ENCODE measurements around the gene TSEN34. TPM values are rescaled to one million over a fixed set of nuclear protein-coding genes. Genes with fewer than 3 reads are reported as not detected.

The TSEN34 gene
- total RNA-seq, 1 experiment from 2014 or later = 32.0 TPM

DNA sequence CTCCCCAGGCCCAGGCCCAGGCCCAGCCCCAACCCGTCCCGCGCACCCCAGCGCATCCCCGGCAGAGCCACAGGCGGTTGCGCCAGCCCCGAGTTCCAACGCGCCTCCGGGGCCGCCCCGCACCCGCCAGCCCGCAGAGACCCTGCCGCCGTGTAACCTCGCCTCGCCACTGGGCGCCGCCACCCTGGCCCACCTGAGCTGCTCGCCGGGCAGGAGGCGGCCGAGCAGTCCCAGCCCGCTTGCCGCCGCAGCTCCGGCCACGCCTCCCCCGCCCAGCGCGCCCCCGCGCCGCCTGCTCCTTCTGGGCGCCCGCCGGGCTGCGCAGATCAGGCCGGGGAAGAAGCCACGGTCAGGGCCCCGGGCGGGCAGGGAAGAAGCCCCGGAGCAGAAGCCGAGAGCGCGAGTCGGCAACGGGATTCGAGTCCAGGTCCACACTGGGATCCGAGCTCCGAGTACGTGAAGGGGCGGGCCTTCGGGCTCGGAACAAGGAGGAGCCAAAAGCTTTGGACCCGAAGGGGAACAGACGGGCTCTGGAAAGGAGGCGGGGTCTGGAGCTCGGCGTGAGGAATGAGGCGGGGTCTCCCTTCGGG is 1.9 kb upstream of the TSEN34 start, which contains the start of gene MBOAT7:
Gene MBOAT7 (minus strand): TSS at position 436 of the 590 bp plus-strand sequence. CDS start 1,072 bp downstream, outside the sequence.
- ATAC-seq = peak; percentile 2
- DNase-seq (ENCODE audit: low spot score) = no peak
- H3K4me3 Mint-ChIP-seq = peak within 1 kb of the TSS; percentile 85
- H3K36me3 Mint-ChIP-seq = peaks cover 37% of the 10 kb centered on the region
- H3K27me3 Mint-ChIP-seq (ENCODE audit: low read depth) = peaks cover 3% of the 10 kb centered on the region; the same call in 1 of the 2 replicates
- no peaks in the 10 kb centered on the region for H3K9me3 Mint-ChIP-seq
- ChIA-PET POLR2A (interaction anchor here (0.5 to 4.3 kb wide), 15 partner anchors 9 to 128 kb away, joined by 3 to 25 read pairs (median 5); partner anchors contain the start of genes RPS9 and TMC4), CTCF (interaction anchor here (0.6 to 4.2 kb wide), 25 partner anchors 9 to 396 kb away, joined by 3 to 84 read pairs (median 4); partner anchors contain the start of genes CNOT3, LENG1, TMC4 and TTYH1)
- H3K27ac Mint-ChIP-seq = peak within 1 kb of the TSS; percentile 100
- TF ChIP-seq CREM (CRISPR knock-in tag; IDR thresholded peaks at IDR 0.05) (0 out of 2 replicates have a peak, but pooled peaks have one; percentile 53), SP1 (CRISPR knock-in tag; conservative IDR thresholded peaks at IDR 0.05) (0 out of 2 replicates have a peak, but pooled peaks have one; percentile 29), ZNF121 (CRISPR knock-in tag; IDR thresholded peaks at IDR 0.05) (no peak), PRDM15 (CRISPR knock-in tag; IDR thresholded peaks at IDR 0.05) (peak; percentile 93), GABPB1 (CRISPR knock-in tag; IDR thresholded peaks at IDR 0.05) (0 out of 2 replicates have a peak, but pooled peaks have one; percentile 23), AFF4 (CRISPR knock-in tag; IDR thresholded peaks at IDR 0.05; ENCODE audit: borderline replicate concordance) (no peak), ZNF232 (CRISPR knock-in tag; IDR thresholded peaks at IDR 0.05) (0 out of 2 replicates have a peak, but pooled peaks have one; percentile 42), MYBL2 (CRISPR knock-in tag; IDR thresholded peaks at IDR 0.05) (peak; percentile 54; the same call in 1 of the 2 replicates), SMAD4 (CRISPR knock-in tag; IDR thresholded peaks at IDR 0.05) (no peak), ETV6 (CRISPR knock-in tag; IDR thresholded peaks at IDR 0.05) (peak; percentile 88; the same call in 1 of the 2 replicates), ZNF532 (CRISPR knock-in tag; IDR thresholded peaks at IDR 0.05; ENCODE audit: borderline replicate concordance) (no peak), ARID4B (CRISPR knock-in tag; IDR thresholded peaks at IDR 0.05; ENCODE audit: borderline replicate concordance) (0 out of 2 replicates have a peak, but pooled peaks have one; percentile 64), E2F5 (CRISPR knock-in tag; IDR thresholded peaks at IDR 0.05) (peak; percentile 76)
- TF ChIP-seq, protein P1, sequence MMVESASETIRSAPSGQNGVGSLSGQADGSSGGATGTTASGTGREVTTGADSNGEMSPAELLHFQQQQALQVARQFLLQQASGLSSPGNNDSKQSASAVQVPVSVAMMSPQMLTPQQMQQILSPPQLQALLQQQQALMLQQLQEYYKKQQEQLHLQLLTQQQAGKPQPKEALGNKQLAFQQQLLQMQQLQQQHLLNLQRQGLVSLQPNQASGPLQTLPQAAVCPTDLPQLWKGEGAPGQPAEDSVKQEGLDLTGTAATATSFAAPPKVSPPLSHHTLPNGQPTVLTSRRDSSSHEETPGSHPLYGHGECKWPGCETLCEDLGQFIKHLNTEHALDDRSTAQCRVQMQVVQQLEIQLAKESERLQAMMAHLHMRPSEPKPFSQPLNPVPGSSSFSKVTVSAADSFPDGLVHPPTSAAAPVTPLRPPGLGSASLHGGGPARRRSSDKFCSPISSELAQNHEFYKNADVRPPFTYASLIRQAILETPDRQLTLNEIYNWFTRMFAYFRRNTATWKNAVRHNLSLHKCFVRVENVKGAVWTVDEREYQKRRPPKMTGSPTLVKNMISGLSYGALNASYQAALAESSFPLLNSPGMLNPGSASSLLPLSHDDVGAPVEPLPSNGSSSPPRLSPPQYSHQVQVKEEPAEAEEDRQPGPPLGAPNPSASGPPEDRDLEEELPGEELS (CRISPR knock-in tag; IDR thresholded peaks at IDR 0.05) = peak; percentile 71
- peaks cover 35% of the 10 kb centered on the region for H3K4me1 Mint-ChIP-seq
